Fibroblast of skin of left biceps (primary cell): ENCODE measurements around the gene WDR11.
"Not testable (repeated sequence)": the region's sequence is repeated elsewhere in the genome, so short reads cannot be mapped to it uniquely, and the experiment has no call there.

ENCODE experiments used
- DNase-seq, 2 experiments: peaks; one replicate each; pipeline ENCODE4 v3.0.0-alpha.2; 2013; ENCODE audit warnings: low read depth in 2 of 2

The WDR11 gene

GRCh38 chr10:120841522-120842189 is 9.5 kb upstream of the WDR11 start:
- DNase-seq, result no peak

DNA sequence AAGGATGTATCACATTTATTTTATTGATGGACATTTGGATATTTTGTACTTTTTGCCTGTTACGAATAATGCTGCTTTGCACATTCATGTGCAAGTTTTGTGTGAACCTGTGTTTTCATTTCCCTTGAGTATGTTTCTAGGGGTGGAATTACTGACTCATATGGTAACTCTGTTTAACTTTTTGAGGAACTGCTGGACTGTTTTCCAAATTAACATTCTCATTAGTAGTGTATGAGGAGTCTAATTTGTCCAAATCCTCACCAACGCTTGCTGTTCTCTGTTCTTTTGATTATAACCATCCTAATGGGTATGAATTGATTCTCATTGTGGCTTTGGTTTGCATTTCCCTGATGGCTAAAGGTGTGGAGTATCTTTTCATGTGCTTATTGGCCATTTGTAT is 3.2 kb downstream of the WDR11 start:
- no peak for DNase-seq

DNA sequence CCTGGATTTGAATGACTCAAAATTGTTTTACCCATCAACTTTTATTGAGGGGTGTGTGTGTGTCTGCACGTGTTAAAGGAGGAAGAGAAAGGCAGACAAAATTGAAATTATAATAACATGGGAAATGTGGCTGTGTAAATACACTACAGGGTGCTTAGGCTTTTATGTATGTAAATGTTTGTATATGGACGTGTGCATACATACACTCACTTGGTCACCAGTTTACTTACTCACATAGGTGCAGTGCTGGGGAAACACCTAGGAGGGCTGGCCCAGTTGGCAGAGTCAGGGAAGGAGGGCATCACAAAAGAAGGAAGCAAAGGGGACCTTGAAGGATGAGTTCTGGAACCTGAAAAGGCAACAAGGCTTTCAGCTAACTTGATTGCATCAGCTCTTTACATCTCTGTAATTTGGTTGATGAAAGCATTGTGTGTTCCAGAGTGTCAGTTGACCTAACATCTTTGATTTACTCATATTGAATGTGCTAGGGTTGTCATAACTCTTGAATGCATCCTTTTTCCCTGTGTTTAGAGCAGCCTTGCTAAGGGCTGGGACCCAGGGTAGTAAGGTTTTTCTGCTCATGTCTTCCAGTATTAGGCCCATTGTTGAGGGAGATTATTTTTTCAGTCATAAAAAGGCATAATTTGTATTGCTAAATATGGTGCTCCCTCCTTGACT is 10.2 kb downstream of the WDR11 start:
- DNase-seq, result no peak

- DNase-seq, result no peak
Observed at GRCh38 chr10:120873741-120874140, 22.6 kb downstream of the WDR11 start.

DNA sequence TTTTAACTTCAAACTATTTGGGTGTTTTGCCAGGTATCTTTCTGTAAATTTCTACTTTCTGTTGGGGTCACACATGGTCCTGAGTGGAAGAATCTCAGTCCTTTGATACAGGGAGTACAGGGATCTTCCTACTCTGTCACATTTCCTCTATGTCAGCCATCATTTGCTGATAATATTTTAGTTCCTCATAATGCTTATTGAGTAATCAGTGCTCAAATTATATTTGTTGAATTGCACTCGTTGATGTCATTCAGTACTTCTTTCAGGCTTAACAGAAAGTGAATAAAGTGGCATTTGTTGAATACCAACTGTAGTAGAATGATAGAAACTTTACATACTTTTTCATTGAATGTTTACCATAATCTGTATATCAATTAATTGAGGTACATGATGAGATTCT is 31.9 kb downstream of the WDR11 start:
- DNase-seq, result no peak

DNA sequence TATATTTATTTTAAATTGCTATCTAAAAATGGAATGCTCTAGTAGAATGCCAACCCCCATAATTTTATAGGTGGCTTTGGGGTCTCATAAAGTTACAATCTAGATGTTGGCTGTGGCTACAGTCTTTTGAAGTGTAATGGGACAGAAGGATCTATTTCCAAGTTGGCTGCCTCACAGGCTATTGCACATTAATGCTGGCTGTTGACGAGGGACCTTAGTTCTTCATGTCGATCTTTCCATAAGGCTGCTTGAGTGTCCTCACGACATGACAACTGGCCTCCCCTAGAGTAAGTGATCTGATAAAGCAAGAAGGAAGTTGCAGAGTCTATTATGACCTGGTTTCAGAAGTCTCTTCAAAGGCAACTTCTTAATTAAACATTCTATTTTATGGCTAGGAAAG is 36.3 kb downstream of the WDR11 start:
- DNase-seq, result no peak

GRCh38 chr10:120891365-120891764 is 40.2 kb downstream of the WDR11 start:
- peak; percentile 36 to 52 for DNase-seq

DNA sequence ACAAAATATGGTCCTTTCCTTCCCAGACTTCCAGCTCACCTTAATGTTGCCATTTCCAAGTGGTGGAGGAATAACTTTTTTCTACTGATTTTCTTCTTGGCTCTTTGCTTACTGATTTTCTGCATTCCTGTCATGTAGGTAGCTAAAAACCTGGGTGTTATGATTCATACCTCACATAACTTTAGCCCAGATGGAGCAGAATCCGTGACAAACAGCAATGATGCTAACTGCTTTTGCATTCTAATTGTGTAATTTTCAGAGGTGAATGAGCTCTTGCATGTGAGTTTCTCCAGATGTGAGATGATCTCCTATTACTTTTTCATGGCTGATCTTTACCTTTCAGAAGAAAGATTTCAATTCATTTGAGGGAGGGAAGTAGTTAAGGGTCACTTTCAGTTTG is 43.4 kb downstream of the WDR11 start:
- no peak for DNase-seq

DNA sequence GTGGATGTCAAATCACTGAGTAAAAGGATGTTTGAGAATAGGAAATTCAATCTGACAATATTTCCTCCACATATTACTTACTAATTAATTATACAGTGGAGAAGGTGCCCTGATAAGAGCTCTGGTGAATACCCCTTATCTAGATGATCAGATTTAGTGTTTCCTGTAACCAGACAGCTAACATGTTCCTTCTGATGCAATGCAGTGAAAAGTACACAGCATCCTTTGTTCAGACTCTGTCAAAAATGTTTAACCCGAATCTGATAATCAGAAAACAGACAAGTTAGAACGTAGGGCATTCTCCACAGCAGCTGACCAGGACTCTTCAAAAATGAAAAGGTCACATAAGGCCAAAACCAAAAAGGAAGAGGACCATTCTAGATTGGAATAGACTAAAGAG is 46.2 kb downstream of the WDR11 start:
- DNase-seq, result peak; percentile 10 to 13

GRCh38 chr10:120905268-120905667 is 54.1 kb downstream of the WDR11 start:
- DNase-seq, result no peak

DNA sequence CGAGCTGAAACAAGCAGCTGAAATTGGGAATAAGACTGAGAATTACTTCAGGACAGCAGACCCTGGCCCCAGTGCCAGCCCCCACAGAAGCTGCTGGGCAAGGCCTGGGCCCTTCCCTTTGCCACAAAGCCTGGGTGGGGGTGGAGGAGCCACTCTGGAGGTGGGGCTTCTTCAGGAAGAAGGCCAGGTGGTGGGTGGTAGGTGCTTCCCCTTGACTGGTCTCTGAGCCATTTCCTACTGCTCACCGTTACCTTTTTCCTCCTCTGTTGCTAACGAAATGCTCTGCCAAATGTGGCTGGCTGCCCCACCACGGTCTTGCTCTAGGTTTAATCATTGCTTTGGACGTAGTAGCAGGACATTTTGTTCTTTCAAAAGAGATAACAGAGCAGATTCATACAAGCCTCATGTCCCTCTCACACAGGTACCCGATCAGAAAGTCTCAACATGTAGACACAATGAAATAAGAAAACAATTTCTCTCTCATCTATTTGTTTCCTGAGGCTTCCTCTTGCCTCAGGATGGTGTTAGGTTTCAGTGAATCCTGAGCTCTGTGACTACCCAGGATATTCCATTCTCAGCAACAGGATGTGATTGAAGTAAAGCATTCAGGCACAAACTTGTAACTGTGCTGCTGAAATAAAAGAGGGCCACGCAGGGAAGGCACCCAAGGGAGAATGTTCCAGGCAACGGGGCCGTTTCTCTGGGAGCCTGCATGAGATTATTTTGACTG is 66.5 kb downstream of the WDR11 start:
- DNase-seq, result no peak

DNA sequence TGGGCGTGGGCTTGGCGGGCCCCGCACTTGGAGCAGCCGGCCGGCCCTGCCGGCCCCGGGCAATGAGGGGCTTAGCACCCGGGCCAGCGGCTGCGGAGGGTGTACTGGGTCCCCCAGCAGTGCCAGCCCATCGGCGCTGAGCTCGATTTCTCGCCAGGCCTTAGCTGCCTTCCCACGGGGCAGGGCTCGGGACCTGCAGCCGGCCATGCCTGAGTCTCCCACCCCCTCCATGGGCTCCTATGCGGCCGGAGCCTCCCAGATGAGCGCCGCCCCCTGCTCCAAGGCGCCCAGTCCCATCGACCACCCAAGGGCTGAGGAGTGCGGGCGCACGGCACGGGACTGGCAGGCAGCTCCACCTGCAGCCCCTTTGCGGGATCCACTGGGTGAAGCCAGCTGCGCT is 72.7 kb downstream of the WDR11 start:
- DNase-seq, result not testable (repeated sequence)

GRCh38 chr10:120926611-120927010 is 75.4 kb downstream of the WDR11 start:
- DNase-seq, result no peak

DNA sequence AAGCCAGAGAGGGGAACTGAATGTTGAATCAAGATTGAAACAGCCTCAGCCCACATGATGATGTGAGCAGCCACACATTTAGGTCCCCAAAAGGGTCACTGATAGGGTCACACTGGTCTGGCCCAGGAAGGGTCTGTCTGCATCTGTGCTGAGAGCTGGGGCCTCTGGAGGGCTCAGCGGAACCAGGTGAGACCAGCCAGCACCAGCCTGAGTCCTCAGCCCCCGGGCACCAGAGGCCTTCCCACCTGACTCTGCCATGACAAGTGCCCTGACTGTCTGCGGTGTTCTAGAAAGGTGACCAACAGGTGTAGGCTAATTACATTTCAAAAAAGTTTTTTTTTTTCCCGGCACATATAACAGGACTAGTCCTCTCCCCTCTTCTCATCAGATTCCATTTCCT is 76.2 kb downstream of the WDR11 start:
- DNase-seq, result no peak

GRCh38 chr10:120929166-120929565 is 78.0 kb downstream of the WDR11 start:
- DNase-seq, result no peak

- DNase-seq, result no peak
Observed at GRCh38 chr10:120931423-120931822, 80.3 kb downstream of the WDR11 start.

DNA sequence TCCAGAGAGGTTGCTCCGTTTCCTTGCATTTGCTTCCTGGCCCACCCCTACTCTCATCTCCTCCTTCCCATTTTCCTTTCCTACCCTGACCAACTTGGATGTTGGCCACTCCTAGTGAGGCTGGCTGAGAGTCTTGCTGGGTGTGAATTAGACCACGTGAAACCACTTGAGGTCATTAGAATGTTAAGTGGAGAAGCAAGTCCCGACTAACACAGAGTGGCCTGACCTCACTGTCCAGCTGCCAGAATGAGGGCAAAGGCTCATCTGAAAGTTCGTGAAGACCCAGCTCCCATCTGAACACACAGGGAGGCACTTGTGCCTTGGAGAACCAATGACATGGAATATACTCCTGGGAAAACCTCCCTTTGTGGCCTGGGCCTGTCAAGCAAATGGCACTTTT is 80.8 kb downstream of the WDR11 start:
- DNase-seq, result no peak

- DNase-seq, result no peak
Observed at GRCh38 chr10:120938822-120939221, 87.7 kb downstream of the WDR11 start.

GRCh38 chr10:120940299-120940900 is 89.2 kb downstream of the WDR11 start:
- DNase-seq, result no peak

GRCh38 chr10:120941501-120941900 is 90.3 kb downstream of the WDR11 start:
- no peak for DNase-seq

DNA sequence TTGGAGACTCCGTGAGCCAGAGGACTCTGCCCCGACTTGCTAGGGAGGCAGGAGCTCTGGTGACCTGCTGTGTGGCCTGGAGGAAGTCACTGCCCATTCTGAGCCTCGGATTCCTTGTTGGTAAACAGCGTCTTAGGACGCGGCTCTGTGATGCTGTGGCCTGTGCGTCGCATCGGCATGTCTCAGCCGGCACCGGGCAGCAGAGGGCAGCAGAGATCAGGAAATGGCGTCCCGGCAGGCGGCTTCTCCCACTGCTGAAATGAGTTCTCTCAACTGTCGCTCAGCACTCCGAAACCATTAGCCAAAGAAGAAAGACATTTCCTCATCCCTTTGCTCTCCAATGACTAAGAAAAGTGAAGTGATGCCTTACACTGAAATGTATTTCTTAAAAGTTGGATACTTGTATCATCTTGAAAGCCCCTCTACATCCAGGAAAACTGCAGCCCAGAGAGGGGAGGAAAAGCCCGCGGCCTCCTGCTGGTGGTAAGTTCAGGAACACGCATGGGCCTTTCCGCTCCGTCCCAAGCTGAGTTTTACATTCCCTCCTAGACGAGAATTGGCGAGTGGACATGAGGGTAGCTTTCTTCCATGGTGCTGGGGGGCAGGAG is 91.7 kb downstream of the WDR11 start:
- peak; percentile 25 for DNase-seq

DNA sequence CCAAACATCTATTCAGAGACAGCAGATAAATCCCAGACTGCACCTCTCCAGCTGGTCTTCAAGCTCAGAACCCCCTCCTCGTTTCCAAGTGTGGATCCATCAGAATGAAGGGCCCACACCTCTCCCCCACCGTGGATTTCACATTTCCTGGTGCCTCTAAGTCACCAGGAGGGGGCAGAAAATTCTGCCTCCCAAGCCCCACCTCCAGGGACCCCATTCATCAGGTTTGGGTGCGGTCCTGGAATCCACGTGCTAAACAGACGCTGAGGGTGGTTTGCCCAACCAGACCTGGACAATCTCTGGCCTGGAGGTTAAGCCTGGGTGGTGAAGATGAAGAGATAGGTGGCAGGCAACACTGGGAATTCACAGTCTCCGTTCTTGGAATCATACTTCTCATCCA is 92.4 kb downstream of the WDR11 start:
- DNase-seq, result no peak
